GM23338 (cell line): ENCODE measurements around the gene CTAGE1. TPM values are rescaled to one million over a fixed set of nuclear protein-coding genes. Genes with fewer than 3 reads are reported as not detected.

Source experiments
- ATAC-seq: fragments of 200-7000 bp; cut with Tn5 transposase; 3 replicates; pipeline ENCODE4 v1.9.1; 2020
- DNase-seq: peaks from one replicate; pipeline ENCODE4 v3.0.0-alpha.2; 2015; ENCODE audit warnings: low spot score
- H2AFZ ChIP-seq: fragments of 200-600 bp; sonication (generic); 2 replicates; pipeline ENCODE4 v1.8.0; 2016; ENCODE audit warnings: antibody characterized with exemption, mild to moderate bottlenecking, moderate library complexity
- H3F3A ChIP-seq: fragments of 200-600 bp; sonication (generic); replicated peaks from 2 replicates; pipeline ENCODE4 v1.8.0; 2017; ENCODE audit warnings: antibody characterized with exemption, mixed run types, low read depth
- H3K27ac ChIP-seq: fragments of 200-600 bp; sonication (generic); 2 replicates; pipeline ENCODE4 v1.6.1; 2016; ENCODE audit warnings: low read depth
- H3K27me3 ChIP-seq: fragments of 200-600 bp; sonication (generic); 2 replicates; pipeline ENCODE4 v1.8.0; 2016; ENCODE audit warnings: mild to moderate bottlenecking, mixed run types, moderate library complexity; ENCODE audit not compliant: insufficient read depth
- H3K36me3 ChIP-seq: fragments of 200-600 bp; sonication (generic); 2 replicates; pipeline ENCODE4 v1.8.0; 2016; ENCODE audit warnings: mild to moderate bottlenecking; ENCODE audit not compliant: insufficient read depth
- H3K4me1 ChIP-seq: fragments of 200-600 bp; sonication (generic); 2 replicates; pipeline ENCODE4 v1.8.0; 2016; ENCODE audit warnings: mild to moderate bottlenecking, moderate library complexity; ENCODE audit not compliant: insufficient read depth
- H3K4me2 ChIP-seq: fragments of 200-600 bp; sonication (generic); 2 replicates; pipeline ENCODE4 v1.7.1; 2017; ENCODE audit warnings: mixed run types
- H3K4me3 ChIP-seq: fragments of 200-600 bp; sonication (generic); 2 replicates; pipeline ENCODE4 v1.6.1; 2016; ENCODE audit warnings: mixed run types
- H3K79me2 ChIP-seq: fragments of 200-600 bp; sonication (generic); replicated peaks from 2 replicates; pipeline ENCODE4 v1.8.0; 2017; ENCODE audit warnings: mild to moderate bottlenecking; ENCODE audit not compliant: insufficient read depth
- H3K9me2 ChIP-seq: fragments of 200-600 bp; sonication (generic); 2 replicates; pipeline ENCODE4 v1.8.0; 2017; ENCODE audit not compliant: insufficient read depth
- H4K20me1 ChIP-seq: fragments of 200-600 bp; sonication (generic); replicated peaks from 2 replicates; pipeline ENCODE4 v1.8.0; 2017; ENCODE audit warnings: mild to moderate bottlenecking; ENCODE audit not compliant: insufficient read depth
- H3K27ac Mint-ChIP-seq: 2 replicates; pipeline ENCODE4 v1.8.0; 2020; ENCODE audit warnings: inconsistent platforms, mild to moderate bottlenecking, moderate library complexity, mixed read lengths
- H3K27me3 Mint-ChIP-seq: 3 replicates; pipeline ENCODE4 v1.8.0; 2022; ENCODE audit warnings: low read depth, mild to moderate bottlenecking, moderate library complexity, mixed read lengths, inconsistent platforms; ENCODE audit not compliant: insufficient read depth, poor library complexity
- H3K36me3 Mint-ChIP-seq: 3 replicates; pipeline ENCODE4 v1.8.0; 2021; ENCODE audit warnings: low read depth, mild to moderate bottlenecking, inconsistent platforms, moderate library complexity, mixed read lengths
- H3K4me1 Mint-ChIP-seq: 3 replicates; pipeline ENCODE4 v1.8.0; 2020; ENCODE audit warnings: mild to moderate bottlenecking, inconsistent platforms, mixed read lengths
- H3K4me3 Mint-ChIP-seq: 3 replicates; pipeline ENCODE4 v1.8.0; 2021; ENCODE audit warnings: moderate library complexity, mild to moderate bottlenecking, inconsistent platforms, mixed read lengths
- H3K9me3 Mint-ChIP-seq: 3 replicates; pipeline ENCODE4 v1.8.0; 2020; ENCODE audit warnings: moderate library complexity, mild to moderate bottlenecking, inconsistent platforms, mixed read lengths
- CREB1 ChIP-seq: fragments of 250-450 bp; sonication (Bioruptor Pico); IDR thresholded peaks from 2 replicates; pipeline ENCODE4 v1.5.0; 2020; ENCODE audit warnings: low read depth, mild to moderate bottlenecking, moderate library complexity
- NANOG ChIP-seq: IDR thresholded peaks from 2 replicates; pipeline ENCODE4 v1.6.1; 2016; ENCODE audit warnings: antibody characterized with exemption, borderline replicate concordance
- POLR2AphosphoS5 ChIP-seq: IDR thresholded peaks from 2 replicates; pipeline ENCODE4 v1.6.1; 2016; ENCODE audit warnings: antibody characterized with exemption, low read depth
- ZNF331 ChIP-seq: fragments of 250-450 bp; sonication (Bioruptor Pico); IDR thresholded peaks from 2 replicates; pipeline ENCODE4 v1.5.0; 2020; ENCODE audit warnings: low read depth, mild to moderate bottlenecking, moderate library complexity
- polyA plus RNA-seq: library from polyadenylated mRNA; unstranded; fragments of >200 nt; fragmentation: Nextera tagmentation; extraction: Ambion mirVana; gene quantifications from 2 replicates; pipeline ENCODE4 v1.2.1, GENCODE V29; 2016
- total RNA-seq: library from RNA; depleted of rRNA; stranded (reverse); fragments of >200 nt; shearing (Covaris generic); gene quantifications from 2 replicates; pipeline ENCODE4 v1.2.3, GENCODE V29; 2014
- TF ChIP-seq, protein P1 (sequence below): IDR thresholded peaks from one replicate; pipeline ENCODE4 v1.6.1; 2018; ENCODE audit warnings: antibody characterized with exemption; ENCODE audit not compliant: unreplicated experiment
- TF ChIP-seq, protein P2 (sequence below): fragments of 250-450 bp; sonication (Bioruptor Pico); IDR thresholded peaks from 2 replicates; pipeline ENCODE4 v1.5.0; 2020; ENCODE audit warnings: mild to moderate bottlenecking, moderate library complexity

CTAGE1 gene
- total and polyA plus RNA-seq, 2 experiments from 2014 or later: 0.03 to 0.06 TPM

DNA sequence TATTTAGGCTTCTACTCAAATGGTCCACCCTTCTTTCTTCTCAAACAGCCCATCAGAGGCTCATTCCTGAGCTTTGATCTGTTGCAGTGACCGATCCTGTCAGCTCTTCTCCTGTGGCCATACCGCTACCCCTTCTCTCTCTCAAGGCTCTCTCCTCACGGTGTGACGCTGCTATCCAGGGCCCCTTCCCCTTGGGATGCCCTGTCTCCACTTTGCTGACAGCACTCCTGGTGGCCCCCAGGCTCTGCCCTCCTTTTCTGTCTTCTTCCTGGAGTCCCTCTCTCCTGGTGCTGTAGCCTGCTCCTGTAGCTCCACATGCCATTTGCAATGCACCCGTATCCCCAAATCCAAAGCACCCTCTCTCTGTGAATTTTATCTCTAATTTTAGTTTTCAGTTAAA is 45.4 kb upstream of the CTAGE1 start:
- Histone ChIP-seq H2AFZ (peak overlapping the region; percentile 74; the same call in 1 of the 2 replicates), H3K36me3 (no peaks in the 10 kb centered on the region), H3K79me2 (no peaks in the 10 kb centered on the region), H3K27me3 (no peaks in the 10 kb centered on the region), H3K4me1 (no peaks in the 10 kb centered on the region), H3K9me2 (no peaks in the 10 kb centered on the region), H3K4me3 (no peak overlapping the region), H3K27ac (no peak overlapping the region), H3F3A (no peaks in the 10 kb centered on the region), H4K20me1 (no peaks in the 10 kb centered on the region), H3K4me2 (no peak overlapping the region)
- H3K27ac Mint-ChIP-seq: no peak overlapping the region
- H3K27me3 Mint-ChIP-seq: no peaks in the 10 kb centered on the region
- no peaks in the 10 kb centered on the region for H3K36me3 Mint-ChIP-seq
- no peaks in the 10 kb centered on the region for H3K9me3 Mint-ChIP-seq
- DNase-seq (no peak), ATAC-seq (peak; percentile 61)
- peaks cover 4% of the 10 kb centered on the region for H3K4me1 Mint-ChIP-seq
- TF ChIP-seq CREB1 (CRISPR knock-in tag) (no peak), NANOG (no peak), POLR2AphosphoS5 (no peak)
- TF ChIP-seq, protein P1, sequence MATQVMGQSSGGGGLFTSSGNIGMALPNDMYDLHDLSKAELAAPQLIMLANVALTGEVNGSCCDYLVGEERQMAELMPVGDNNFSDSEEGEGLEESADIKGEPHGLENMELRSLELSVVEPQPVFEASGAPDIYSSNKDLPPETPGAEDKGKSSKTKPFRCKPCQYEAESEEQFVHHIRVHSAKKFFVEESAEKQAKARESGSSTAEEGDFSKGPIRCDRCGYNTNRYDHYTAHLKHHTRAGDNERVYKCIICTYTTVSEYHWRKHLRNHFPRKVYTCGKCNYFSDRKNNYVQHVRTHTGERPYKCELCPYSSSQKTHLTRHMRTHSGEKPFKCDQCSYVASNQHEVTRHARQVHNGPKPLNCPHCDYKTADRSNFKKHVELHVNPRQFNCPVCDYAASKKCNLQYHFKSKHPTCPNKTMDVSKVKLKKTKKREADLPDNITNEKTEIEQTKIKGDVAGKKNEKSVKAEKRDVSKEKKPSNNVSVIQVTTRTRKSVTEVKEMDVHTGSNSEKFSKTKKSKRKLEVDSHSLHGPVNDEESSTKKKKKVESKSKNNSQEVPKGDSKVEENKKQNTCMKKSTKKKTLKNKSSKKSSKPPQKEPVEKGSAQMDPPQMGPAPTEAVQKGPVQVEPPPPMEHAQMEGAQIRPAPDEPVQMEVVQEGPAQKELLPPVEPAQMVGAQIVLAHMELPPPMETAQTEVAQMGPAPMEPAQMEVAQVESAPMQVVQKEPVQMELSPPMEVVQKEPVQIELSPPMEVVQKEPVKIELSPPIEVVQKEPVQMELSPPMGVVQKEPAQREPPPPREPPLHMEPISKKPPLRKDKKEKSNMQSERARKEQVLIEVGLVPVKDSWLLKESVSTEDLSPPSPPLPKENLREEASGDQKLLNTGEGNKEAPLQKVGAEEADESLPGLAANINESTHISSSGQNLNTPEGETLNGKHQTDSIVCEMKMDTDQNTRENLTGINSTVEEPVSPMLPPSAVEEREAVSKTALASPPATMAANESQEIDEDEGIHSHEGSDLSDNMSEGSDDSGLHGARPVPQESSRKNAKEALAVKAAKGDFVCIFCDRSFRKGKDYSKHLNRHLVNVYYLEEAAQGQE: no peak
- H3K4me3 Mint-ChIP-seq: no peak overlapping the region

DNA sequence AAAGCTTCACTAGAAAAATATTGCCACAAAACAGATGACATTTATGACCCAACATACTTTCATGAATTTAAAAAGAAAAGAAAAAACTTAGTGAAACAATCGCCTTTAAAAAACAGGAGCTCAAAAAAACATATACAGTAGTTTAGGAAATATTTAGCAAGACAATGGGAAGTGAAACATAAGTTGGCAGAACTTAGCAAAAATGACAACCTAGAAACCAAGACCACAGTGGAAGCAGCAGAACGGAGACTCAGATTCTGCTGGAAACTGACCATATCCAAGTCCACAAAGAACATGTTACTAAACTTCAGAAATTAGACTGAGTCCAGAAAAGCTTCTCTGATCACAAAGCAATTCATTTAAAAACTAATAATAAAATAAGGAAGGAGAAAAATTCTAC is 41.8 kb upstream of the CTAGE1 start:
- ATAC-seq: no peak
- no peak overlapping the region for H3K27ac Mint-ChIP-seq
- no peak overlapping the region for H3K27ac ChIP-seq
- TF ChIP-seq ZNF331 (no peak), NANOG (no peak), CREB1 (CRISPR knock-in tag) (no peak)
- TF ChIP-seq, protein P2, sequence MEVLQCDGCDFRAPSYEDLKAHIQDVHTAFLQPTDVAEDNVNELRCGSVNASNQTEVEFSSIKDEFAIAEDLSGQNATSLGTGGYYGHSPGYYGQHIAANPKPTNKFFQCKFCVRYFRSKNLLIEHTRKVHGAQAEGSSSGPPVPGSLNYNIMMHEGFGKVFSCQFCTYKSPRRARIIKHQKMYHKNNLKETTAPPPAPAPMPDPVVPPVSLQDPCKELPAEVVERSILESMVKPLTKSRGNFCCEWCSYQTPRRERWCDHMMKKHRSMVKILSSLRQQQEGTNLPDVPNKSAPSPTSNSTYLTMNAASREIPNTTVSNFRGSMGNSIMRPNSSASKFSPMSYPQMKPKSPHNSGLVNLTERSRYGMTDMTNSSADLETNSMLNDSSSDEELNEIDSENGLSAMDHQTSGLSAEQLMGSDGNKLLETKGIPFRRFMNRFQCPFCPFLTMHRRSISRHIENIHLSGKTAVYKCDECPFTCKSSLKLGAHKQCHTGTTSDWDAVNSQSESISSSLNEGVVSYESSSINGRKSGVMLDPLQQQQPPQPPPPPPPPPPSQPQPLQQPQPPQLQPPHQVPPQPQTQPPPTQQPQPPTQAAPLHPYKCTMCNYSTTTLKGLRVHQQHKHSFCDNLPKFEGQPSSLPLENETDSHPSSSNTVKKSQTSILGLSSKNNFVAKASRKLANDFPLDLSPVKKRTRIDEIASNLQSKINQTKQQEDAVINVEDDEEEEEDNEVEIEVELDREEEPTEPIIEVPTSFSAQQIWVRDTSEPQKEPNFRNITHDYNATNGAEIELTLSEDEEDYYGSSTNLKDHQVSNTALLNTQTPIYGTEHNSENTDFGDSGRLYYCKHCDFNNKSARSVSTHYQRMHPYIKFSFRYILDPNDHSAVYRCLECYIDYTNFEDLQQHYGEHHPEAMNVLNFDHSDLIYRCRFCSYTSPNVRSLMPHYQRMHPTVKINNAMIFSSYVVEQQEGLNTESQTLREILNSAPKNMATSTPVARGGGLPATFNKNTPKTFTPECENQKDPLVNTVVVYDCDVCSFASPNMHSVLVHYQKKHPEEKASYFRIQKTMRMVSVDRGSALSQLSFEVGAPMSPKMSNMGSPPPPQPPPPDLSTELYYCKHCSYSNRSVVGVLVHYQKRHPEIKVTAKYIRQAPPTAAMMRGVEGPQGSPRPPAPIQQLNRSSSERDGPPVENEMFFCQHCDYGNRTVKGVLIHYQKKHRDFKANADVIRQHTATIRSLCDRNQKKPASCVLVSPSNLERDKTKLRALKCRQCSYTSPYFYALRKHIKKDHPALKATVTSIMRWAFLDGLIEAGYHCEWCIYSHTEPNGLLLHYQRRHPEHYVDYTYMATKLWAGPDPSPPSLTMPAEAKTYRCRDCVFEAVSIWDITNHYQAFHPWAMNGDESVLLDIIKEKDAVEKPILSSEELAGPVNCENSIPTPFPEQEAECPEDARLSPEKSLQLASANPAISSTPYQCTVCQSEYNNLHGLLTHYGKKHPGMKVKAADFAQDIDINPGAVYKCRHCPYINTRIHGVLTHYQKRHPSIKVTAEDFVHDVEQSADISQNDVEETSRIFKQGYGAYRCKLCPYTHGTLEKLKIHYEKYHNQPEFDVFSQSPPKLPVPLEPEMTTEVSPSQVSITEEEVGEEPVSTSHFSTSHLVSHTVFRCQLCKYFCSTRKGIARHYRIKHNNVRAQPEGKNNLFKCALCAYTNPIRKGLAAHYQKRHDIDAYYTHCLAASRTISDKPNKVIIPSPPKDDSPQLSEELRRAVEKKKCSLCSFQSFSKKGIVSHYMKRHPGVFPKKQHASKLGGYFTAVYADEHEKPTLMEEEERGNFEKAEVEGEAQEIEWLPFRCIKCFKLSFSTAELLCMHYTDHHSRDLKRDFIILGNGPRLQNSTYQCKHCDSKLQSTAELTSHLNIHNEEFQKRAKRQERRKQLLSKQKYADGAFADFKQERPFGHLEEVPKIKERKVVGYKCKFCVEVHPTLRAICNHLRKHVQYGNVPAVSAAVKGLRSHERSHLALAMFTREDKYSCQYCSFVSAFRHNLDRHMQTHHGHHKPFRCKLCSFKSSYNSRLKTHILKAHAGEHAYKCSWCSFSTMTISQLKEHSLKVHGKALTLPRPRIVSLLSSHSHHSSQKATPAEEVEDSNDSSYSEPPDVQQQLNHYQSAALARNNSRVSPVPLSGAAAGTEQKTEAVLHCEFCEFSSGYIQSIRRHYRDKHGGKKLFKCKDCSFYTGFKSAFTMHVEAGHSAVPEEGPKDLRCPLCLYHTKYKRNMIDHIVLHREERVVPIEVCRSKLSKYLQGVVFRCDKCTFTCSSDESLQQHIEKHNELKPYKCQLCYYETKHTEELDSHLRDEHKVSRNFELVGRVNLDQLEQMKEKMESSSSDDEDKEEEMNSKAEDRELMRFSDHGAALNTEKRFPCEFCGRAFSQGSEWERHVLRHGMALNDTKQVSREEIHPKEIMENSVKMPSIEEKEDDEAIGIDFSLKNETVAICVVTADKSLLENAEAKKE (CRISPR knock-in tag): no peak
- TF ChIP-seq, protein P1: no peak

More for the DNA sequence above, 41.8 kb upstream of the CTAGE1 start:
- H4K20me1 ChIP-seq: no peaks in the 10 kb centered on the region
- H3K27me3 Mint-ChIP-seq: no peaks in the 10 kb centered on the region
- no peaks in the 10 kb centered on the region for H3K27me3 ChIP-seq
- H3K36me3 ChIP-seq: no peaks in the 10 kb centered on the region
- H3F3A ChIP-seq: no peaks in the 10 kb centered on the region
- no peaks in the 10 kb centered on the region for H3K9me2 ChIP-seq
- no peak overlapping the region for H3K4me3 ChIP-seq
- no peak for DNase-seq
- H3K4me1 Mint-ChIP-seq: peaks cover 17% of the 10 kb centered on the region
- no peak overlapping the region for H2AFZ ChIP-seq
- H3K36me3 Mint-ChIP-seq: no peaks in the 10 kb centered on the region
- H3K4me2 ChIP-seq: no peak overlapping the region
- H3K4me1 ChIP-seq: peaks cover 8% of the 10 kb centered on the region; the same call in 1 of the 2 replicates
- no peaks in the 10 kb centered on the region for H3K79me2 ChIP-seq
- no peaks in the 10 kb centered on the region for H3K9me3 Mint-ChIP-seq
- H3K4me3 Mint-ChIP-seq: no peak overlapping the region
